NCI-H2227 treated with DMSO at 0.1 percent for 48 hours (cell line): ENCODE measurements around the gene FOLR2.
"Not testable (repeated sequence)": the region's sequence is repeated elsewhere in the genome, so short reads cannot be mapped to it uniquely, and the experiment has no call there.

Experiments
- DNase-seq: peaks from one replicate; lab custom pipeline; 2025; lab: John Stamatoyannopoulos, UW

The FOLR2 gene

DNA sequence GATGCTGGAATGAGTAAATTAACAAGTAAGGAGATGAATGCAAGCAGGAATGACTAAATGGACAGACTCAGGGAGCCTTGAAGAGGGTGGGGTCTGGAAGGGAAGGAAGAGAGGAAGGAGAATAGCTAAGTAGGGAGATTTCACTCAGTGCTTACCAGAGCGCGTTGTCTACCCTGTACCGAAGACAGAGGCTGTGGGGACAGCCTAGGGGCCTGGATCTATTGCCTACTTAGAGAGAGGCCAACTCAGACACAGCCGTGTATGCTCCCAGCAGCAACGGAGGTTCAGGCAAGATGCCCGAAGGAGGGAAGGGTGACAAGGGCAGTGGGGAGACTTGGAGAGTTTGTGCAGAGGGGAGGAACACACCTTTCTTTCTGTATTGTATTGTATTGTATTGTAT, at the start of gene FOLR2:
Gene FOLR2, plus strand, starts transcription at position 157 of the 400 bp plus-strand sequence. CDS start 1,791 bp downstream, outside the sequence.
- DNase-seq = no peak

DNA sequence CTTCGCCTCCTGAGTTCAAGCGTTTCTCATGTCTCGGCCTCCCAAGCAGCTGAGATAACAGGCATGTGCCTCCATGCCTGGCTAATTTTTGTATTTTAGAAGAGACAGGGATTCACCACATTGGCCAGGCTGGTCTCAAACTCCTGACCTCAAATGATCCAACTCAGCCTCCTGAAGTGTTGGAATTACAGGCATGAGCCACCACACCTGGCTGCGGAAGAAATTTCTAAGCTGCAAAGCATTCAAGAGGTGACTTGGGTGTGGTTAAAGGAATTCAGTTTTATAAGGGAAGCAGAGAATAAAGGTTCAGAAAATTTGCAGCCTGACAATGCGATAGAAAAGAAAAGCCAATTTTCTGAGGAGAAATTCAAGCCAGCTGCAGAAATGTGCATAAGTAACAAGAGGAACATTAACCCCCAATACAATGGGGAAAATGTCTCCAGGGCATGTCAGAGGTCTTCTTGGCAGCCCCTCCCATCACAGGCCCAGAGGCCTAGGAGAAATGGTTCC, 47.5 kb upstream of the FOLR2 start:
- not testable (repeated sequence) for DNase-seq

DNA sequence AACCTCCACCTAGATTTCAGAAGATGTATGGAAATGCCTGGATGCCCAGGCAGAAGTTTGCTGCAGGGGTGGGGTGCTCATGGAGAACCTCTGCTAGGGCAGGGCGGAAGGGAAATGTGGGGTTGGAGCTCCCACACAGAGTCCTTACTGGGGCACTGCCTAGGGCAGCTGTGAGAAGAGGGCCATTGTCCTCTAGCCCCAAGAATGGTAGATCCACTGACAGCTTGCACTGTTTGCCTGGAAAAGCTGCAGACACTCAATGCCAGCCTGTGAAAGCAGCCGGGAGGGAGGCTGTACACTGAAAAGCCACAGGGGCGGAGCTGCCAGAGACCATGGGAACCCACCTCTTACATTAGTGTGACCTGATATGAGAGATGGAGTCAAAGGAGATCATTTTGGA, 46.8 kb upstream of the FOLR2 start:
- DNase-seq = not testable (repeated sequence)

DNA sequence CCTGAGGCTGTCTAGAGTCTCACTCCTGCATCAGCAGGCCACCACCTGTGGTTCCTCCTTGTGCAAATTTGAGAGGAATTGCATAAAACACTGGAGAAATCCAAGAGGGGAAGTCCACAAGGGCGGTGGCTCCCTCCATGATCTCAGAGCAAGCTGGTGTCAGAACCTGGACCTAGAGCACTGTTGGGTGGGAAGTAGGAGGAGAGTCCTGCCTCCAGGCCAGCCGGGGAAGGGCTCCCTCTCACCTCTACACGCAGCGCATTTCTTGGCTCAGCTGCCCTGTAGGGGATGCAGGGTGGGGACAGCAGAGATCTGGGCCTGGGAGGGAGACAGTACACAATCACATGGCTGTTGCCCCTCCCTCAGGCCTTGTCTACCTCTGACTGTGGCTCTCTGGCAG, 44.6 kb upstream of the FOLR2 start:
- not testable (repeated sequence) for DNase-seq

DNA sequence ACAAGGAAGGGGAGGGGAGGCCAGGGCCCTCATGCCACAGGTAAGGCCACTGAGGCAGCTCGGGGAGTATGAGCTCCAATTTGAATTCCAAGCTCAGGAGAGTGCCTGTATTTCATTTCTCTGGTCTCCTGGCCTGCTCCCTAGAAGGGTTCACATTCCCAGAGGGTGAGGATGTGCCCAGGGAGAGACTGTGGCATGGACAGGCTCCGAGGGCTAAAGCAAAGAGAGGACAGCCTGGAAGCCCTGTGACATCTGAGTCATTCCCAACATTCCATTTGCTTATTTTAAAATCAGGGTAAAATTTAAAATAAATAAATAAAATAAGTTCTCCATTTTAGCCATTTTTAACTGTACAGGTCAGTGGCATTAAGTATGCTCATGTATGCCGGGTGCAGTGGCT, 43.3 kb upstream of the FOLR2 start:
- DNase-seq = no peak

DNA sequence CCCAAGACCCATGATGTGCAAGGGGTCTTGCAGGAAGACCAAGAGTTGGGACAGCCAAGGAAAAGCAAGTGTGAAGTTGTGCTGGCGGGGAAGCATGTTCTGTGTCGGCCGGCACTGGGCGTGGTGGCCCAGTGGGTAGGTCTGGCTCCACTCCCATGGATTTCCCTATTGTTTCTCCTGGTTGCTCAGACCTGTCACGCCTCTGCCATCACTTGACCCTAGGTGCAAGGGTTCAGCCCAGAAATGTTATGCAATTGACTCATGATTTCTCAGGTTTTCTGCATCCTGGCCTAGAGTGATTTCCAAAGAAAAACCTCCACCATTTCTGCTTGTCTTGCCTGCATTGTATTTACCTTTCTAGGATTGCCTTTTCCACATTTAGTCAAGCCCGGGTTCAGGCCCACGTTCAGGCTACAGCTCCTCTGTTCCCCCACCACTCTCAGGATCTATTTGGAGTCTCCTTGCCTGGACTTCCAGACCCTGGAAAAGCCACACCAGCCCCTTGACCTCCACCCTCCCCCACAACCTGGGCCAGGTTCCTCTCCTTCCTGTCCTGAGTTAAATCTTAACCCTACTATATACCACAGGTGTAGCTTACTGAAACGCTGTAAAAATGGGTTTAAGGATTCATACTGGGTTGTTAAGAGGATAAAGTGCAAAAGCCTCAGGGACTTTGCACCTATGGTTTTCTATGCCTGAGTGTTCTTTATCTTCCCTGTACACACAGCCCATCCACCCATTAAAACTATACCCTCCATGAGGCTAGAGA, 42.1 kb upstream of the FOLR2 start:
- DNase-seq = no peak

DNA sequence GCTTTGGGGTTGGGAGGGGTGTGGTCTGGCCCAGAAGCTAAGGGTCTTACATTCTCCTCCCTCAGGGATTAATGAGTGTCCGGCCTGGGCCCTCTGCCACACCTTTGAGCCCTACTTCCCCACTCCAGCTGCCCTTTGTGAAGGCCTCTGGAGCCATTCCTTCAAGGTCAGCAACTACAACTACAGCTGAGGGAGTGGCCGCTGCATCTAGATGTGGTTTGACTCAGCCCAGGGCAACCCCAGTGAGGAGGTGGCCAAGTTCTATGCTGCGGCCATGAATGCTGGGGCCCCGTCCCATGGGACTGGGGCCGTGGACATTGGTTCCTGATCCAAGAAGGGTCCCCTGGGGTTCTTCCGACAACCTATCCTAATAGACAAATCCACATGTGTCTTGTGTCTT, 38.9 kb upstream of the FOLR2 start:
- no peak for DNase-seq

DNA sequence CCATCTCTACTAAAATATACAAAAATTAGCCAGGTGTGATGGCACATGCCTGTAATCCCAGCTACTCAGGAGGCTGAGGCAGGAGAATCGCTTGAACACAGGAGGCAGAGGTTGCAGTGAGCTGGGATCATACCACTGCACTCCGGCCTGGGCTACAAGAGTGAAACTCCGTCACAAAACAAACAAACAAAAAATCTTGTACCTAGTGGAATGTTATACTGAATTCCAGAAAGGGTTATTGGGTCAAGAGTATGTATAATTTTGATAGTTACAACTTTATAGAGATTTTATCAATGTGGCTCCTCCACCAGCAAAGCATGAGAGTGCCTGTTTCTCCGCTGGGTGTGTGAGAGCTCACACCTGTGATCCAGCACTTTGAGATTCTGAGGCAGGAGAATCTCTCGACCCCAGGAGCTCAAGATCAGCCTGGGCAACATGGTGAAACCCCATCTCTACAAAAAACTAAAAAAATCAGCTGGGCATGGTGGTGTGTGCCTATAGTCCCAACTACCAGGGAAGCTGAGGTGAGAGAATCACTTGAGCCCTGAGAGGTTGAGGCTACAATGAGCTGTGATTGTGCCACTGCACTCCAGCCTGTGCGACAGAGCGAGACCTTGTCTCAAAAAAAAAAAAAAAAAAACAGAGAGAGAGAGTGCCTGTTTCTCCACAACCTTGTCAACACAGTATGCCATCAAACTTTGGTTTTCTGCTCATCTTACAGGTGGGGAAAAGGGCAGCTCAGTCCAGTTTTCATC, 37.4 kb upstream of the FOLR2 start:
- no peak for DNase-seq

DNA sequence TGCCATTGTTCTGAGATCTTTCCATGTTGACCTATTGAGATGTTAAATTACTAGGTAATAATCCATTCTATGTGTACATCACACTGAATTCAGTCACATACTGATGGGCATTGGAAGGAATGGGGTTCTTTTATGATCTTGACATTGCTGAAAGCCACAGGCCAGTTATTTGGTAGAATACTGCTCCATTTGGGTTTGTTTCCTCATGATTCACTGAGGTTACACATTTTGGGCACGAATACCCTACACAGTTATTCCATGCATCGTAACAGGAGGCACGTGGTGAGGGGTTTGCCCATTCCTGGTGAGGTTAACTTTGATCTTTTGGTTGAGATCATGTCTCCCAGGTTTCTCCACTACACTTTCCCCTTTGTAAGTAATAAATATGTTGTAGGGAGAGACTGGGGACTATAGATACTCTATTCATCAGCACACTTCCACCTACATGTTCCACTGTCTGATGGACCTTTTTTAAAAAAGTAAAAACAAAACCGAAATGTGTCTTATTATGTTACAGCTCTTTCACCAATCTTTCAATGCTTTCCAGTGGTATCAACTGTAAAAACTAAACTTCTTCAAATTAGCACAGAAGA, 36.7 kb upstream of the FOLR2 start:
- DNase-seq = no peak

DNA sequence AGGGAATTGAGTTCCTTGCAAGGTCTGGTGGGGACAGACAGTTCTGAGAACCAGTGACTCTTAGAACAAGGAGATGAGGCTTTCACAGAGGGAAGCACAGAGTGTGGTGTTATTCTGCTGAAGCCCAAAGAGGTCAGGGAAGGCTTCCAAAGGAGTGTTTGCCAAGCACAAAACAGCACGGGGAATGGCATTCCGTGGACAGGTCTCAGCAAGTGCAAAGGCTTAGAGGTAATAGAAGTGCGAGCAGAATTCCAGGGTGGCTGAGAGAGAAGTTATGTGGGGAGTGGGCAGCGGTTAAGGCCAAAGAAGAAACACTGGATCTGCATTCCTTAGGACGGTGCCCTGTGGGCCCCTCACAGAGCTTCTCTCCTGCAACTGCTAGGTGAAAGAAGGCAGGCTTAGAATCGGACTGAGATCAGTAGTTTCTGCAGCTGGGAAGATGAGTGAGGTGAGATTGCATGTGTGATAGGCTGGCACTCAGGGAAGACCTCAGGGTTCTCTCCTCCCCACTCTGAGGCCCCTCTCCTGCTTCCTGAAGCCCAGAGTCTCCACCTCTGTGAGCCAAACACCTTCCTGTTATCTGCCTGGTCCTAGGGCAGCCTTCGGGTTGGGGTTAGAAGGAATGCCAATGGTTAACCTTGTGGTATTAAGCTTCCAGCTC, 35.6 kb upstream of the FOLR2 start:
- not testable (repeated sequence) for DNase-seq

DNA sequence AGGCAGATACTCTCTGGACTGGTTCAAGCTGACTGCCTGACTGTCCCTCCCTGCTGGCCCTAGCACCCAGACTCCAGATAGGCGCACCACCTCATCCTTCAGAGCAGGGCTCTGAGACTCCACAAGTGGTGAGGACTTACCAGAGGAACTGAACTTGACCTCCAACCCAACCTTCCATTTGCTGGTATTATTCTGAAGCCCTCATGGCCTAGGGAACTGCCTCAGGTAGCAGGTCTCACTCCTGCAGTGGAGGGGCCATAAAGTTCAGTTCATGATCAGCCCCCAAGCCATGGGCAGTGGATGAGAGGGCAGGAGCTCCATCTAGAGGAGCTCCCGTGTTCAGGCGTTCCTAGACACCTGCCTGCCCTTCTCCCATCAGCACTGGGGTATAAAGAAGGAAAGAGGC, 35.0 kb upstream of the FOLR2 start:
- not testable (repeated sequence) for DNase-seq

DNA sequence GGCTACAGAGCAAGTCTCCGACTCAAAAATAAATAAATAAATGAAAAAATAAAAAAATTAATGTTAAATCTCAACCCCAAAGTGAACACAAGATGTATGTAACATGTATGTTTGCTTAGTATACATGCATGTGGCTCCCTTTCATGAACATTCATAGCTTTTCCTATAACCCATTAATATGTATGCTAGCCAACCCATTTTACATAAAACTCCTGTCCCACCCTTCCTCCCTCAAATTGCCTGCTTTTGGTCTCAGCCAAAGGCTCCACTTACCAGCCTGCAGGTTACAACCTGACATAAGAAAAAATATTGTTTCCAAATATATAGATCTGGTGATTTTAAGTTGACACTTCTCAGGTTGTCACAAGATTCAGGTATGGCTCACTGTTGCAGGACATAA, 28.3 kb upstream of the FOLR2 start:
- no peak for DNase-seq

DNA sequence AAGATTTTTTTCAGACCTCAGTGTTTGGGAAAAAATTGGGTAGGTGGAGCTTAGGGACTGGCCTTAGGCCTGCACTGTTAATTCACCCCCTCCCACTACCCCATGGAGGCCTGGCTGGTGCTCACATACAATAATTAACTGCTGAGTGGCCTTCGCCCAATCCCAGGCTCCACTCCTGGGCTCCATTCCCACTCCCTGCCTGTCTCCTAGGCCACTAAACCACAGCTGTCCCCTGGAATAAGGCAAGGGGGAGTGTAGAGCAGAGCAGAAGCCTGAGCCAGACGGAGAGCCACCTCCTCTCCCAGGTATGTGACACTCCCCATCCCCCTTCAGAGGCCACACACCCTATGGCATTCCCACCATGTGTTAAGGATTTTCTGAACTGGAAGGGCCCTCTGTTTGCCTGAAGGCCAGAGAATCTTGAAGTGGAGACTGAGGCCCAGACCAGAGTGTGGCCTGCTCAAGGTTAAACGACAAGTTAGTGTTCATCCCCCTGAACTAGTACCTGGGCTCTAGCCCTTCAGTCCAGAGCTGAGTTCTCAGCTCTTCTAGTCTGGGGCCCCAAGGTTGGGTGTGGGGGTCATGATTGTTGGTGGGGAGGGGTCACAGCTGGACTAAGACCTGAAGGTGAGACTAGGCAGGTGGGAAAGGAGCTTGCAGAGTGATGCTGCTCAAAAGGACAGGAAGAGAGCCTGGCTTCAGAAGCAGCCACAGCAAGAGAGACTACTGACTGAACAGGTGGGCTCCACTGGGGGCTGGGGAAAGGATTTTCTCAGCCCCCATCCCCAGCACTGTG, 26.9 kb upstream of the FOLR2 start:
- DNase-seq = no peak

DNA sequence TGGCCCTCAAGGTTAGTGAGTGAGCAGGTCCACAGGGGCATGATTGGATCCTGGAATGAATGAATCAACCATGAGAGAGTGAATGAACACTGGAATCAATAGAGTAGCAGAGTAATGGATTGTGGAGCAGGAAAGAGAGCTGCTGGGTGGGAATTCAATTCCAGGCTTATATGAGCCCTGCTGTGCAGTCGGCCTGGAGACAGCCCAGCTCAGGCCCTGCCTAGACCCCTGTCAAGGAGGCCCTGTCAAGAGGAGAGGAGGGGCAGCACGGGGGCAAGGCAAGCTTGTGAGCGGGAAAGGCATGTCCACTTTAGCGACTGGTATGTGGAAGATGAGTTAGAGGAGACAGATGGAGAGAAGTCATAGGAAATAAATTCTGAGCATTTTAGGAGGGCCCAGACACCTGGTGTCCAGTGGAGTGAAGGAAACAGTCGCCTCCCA, 25.9 kb upstream of the FOLR2 start:
- no peak for DNase-seq

DNA sequence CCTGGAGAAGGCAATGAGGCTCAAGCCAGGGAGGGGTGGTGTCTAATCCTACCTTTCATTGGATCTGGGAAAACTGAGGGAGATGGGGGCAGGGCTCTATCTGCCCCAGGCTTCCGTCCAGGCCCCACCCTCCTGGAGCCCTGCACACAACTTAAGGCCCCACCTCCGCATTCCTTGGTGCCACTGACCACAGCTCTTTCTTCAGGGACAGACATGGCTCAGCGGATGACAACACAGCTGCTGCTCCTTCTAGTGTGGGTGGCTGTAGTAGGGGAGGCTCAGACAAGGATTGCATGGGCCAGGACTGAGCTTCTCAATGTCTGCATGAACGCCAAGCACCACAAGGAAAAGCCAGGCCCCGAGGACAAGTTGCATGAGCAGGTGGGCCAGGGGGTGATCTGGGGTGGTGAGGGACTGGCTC, 24.6 kb upstream of the FOLR2 start, which contains the start of gene FOLR1:
Gene FOLR1, plus strand, starts transcription at position 180 of the 421 bp plus-strand sequence. Its CDS starts 34 bp downstream, at position 214.
- no peak for DNase-seq

DNA sequence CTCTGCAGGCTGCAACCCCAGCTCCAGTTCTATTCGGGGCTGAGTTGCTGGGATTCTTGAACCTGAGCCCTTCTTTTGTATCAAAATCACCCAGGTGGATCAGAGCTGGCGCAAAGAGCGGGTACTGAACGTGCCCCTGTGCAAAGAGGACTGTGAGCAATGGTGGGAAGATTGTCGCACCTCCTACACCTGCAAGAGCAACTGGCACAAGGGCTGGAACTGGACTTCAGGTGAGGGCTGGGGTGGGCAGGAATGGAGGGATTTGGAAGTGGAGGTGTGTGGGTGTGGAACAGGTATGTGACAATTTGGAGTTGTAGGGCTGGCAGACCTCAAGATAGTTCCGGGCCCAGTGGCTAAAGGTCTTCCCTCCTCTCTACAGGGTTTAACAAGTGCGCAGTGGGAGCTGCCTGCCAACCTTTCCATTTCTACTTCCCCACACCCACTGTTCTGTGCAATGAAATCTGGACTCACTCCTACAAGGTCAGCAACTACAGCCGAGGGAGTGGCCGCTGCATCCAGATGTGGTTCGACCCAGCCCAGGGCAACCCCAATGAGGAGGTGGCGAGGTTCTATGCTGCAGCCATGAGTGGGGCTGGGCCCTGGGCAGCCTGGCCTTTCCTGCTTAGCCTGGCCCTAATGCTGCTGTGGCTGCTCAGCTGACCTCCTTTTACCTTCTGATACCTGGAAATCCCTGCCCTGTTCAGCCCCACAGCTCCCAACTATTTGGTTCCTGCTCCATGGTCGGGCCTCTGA, 20.9 kb upstream of the FOLR2 start:
- no peak for DNase-seq

DNA sequence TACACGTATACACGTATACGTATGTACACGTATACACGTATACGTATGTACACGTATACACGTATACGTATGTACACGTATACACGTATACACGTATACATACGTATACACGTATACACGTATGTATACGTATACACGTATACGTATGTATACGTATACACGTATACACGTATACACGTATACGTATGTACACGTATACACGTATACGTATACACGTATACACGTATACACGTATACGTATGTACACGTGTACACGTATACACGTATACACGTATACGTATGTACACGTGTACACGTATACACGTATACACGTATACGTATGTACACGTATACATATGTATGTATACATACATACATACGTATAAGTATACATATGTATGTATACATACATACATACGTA, 15.1 kb upstream of the FOLR2 start:
- DNase-seq = not testable (repeated sequence)

DNA sequence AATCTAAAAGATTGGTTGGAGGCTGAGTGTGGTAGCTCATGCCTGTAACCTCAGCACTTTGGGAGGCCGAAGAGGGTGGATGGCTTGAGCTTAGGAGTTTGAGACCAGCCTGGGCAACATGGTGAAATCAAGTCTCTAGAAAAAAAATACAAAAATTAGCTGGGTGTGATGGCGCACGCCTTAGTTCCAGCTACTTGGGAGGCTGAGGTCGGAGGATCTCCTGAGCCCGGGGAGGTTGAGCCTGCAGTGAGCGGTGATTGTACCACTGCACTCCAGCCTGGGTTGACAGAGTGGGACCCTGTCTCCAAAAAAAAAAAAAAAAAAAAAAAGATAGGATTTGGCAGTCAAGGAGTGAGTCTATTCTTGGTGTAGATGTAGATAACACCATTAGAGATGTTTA, 14.0 kb upstream of the FOLR2 start:
- no peak for DNase-seq

DNA sequence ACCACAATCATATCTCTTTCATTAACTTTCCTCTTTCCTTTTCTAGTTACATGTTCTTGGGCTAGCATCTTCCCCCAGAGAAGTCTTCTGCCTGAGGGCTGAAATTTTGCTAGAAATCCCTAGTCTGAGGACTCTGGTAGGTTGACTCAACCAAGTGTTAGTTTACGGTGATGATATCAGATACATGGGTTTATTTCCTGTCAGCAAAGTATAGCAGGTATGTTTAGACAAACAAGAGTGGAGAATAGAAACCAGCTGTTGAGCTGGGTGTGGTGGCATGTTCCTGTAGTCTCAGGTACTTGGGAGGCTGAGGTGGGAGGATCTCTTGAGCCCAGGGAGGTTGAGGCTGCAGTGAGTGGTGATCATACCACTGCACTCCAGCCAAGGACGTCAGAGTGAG, 13.4 kb upstream of the FOLR2 start:
- no peak for DNase-seq

DNA sequence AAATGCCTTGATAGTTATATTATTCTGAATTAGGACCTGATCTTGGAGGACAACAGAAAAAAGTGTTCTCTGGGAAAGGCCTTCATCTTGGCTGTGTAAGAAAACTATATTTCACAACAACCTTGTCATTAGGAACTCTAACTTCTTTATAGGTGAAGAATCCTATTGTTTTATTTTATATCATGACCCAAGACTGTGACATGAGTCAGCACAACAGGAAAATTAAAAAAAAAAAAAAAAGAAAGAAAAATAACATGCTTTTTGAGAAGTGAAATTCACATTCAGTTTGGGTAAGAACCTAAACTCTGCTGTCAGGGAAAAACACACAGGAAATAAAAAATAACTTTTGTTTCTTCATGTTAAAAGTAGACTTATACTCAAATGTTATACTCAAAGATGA, 11.7 kb upstream of the FOLR2 start:
- no peak for DNase-seq
